Hindlimb muscle (tissue), 1 donor: ENCODE measurements around the gene THSD7A. TPM values are rescaled to one million over a fixed set of nuclear protein-coding genes. Genes with fewer than 3 reads are reported as not detected.

Experiments used
- DNase-seq: peaks from one replicate; pipeline ENCODE4 v3.0.0-alpha.2; 2013
- polyA plus RNA-seq: library from polyadenylated mRNA; unstranded; fragments of 120-200 nt; gene quantifications from one replicate; pipeline ENCODE4 v1.2.1, GENCODE V29; 2013; ENCODE audit not compliant: insufficient read length

The THSD7A gene
- polyA plus RNA-seq, 1 donor = 3.8 TPM

DNA sequence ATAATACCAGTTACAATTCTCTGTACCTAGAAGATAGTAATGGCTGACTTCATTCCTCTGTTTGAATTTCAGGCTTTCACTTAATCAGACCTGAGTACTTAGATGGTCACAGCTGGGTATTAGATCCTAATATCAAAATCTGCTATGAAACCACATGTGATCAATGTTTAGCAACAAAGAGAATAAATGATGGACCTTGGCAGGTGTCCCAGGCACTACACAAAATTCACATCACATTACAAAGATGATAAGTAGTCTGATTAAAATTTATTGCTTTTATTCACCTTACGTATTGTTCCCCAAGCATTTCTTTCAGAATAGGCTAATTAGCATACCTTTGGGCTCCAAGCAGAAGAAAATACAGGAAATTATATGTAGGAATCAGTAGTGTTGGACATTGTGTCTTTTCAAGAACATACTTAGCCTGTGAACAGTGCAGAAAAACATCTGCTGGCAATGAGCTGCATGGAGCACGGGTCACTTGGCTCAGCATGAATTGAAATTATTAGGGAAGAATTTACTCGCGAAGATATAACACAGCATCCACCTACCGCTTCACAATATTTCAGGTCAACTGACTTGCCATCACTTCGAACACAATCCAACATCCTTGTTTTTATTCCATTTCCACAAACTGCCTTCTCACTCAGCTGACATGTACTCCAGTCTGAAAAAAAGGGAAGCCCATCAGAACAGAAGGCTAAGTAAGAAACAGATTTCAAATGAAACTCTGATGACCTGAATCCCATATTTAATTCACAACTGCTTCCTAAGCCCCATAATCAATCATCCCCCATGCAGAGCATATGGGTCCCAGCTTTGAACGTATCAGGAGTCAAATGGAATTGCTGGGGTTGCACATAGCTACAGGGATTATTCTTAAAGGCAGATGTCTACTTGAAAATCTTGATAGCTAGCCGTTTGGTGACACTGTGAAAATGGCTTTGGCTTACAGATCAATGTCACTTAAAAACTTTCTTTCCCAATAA, 421.0 kb downstream of the THSD7A start:
- no peak for DNase-seq

DNA sequence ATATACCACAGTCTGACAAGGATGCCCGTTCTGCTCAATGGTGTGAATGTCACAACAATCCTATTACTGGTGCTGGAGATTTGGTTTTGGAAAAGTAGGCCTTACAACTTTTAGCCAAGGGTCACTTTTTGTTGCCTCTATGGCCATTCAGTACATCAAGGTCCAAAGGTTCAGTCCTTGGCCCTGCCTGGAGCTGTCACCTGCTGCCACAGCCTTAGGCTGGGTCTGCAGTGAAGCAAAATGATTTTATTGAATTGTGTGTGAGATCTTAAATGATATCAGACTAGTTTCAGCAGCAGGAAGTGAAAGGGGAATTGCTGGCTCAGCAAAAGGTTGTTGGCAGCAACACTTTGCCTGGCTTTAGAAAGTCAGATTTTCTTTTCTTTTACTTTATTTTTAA, 427.6 kb downstream of the THSD7A start:
- no peak for DNase-seq

DNA sequence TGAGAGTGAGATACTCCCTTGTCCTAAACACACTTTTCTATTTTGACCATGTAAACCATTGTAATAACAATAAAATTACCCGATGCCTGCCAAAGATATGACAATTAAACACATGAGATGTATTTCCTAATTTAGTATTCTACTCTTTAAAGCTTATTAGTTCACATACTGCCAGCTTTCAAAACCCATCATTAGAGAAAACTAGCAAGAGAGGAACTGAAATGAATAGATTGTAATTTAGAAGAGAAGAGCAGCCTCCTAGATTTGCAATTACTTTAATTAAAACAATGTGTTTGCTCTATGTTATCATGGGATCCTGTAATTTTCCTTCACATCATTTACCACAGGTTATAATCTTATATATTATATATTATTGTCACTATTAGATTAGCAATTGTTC, 428.2 kb downstream of the THSD7A start:
- DNase-seq = no peak

DNA sequence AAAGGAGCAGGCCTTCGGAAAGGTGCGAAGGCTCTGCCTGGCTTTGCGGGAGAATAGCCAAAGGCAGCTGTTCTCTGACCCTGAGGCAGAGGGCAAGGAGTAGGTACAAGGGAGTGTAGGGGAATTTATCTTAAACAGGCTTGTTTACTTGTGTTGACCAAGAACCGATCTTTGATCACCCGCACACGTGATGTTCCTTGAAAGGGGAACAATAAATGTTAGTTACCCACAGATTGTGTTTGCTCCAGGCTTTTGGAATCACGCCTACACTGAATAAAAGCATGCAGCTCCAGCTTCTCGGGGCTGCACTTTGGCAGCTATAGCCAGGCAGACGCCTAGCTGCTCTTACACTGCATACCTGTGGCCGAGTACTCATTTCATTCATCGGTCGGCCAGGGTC, 437.6 kb downstream of the THSD7A start:
- no peak for DNase-seq

DNA sequence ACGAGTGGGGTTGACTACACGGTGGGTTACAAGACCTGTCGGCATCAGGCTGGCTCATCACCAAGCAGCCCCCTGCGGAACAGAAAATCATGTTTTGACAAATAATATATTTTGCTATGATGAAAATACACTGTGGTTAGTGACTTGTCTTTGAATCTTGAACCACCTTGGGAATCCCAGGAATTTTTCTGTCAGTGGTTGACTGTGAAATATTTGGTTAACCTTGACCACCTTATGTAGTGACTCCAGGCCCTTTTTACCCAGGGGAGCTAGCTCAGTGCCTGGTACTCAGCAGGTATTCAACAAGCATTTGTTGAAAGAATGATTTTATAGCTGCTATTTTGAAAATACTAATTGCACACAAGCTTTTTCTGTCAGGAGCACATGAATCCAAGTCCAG, 452.4 kb downstream of the THSD7A start:
- DNase-seq = no peak

DNA sequence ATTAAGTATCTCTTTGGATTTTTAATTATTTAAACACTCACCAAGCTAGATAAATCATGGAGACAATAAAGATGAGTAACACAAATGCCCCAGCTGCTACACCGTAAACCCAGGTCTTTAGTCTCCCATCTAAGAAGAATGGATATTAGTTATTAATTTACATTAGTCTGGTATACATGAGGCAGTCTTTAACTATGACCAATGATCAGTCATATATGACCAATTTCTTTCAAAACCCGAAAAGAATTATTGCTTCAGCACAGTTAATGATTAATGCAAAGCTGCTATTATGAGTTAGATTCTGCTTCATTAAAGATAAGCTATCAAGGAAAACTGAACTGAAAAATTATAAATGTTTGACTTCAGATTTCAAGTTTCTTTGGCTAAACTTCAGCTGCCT, 455.5 kb downstream of the THSD7A start:
- DNase-seq = no peak

DNA sequence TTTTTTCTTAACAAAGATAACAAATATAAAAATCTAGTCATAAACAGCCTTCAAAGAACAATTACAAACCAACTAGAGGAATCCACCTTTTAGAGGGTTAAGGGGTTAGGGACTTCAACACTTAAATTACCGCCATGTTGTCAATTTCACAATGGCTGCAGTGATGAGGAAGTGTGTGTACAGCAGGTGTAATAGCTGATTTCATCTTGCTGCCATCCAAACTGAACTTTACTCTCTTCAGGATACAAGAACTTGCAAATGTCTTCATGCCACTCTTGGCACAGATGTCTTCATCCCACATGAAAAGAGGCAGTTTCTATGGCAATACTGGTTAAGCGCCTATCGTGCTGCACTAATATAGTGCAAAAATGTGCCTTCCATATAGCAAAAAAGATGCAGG, 457.4 kb downstream of the THSD7A start:
- DNase-seq = no peak

DNA sequence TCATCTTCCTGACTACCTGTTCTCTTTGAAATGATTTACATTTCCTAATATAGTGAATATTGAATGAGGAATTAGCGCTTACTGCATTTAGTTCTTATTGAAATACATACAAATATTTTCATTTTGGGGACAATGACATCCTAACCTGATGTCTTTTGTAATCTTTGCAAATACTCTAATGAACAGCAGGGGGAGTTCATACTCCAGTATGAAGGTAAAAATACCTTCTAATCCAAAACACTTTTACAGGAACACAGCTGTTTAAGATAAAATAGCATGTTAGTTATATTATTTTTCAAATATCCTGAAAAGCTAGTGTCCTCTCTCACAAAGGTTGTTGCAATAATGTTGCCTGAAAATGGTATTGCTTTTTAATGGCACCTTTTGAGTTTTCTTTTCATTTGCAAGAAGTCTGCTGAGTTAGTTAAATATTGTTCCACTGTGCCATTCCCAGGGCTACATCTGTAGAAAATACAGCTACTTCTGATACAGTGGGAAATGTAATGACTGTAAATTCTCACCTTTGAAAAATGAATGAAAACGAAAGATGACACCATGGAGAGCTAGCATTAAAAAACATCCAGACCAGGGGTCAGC, 458.4 kb downstream of the THSD7A start:
- DNase-seq = no peak

DNA sequence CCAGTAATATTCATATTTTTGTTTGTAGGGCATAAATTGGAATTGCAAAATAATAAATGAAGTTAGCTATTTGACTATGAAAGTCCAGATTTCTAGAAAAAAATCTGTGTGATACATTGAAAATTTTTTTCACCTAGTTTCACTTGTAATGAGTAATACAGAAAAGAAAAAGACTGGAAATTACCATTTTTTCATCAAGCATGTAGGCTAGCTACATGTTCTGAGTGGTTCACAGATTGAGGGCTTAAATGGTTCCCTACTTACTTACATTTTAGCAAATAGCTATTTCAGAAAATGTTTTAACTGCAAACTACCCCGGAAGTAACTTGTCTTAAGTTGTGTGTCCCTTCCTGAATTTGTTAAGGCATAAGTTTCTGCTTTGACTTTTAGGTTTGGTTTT, 462.3 kb downstream of the THSD7A start:
- no peak for DNase-seq

DNA sequence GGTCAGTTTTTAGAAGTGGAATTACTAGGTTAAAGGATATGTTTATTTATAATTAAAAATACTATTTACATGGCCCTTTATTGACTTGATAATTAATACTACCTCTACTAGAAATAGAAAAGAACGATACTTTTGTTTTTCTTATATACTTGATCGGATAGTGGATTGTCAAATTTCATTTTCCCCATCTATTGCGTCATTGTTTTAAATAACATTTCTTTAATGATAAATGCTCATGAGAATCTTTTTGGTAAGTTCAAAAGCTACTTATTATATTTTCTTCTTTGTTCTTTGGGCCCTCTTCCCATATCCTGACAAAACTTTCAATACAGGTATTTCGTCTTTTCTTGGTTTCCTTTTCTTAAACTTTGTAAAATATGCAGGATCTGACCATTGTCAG, 465.9 kb downstream of the THSD7A start:
- DNase-seq = no peak

DNA sequence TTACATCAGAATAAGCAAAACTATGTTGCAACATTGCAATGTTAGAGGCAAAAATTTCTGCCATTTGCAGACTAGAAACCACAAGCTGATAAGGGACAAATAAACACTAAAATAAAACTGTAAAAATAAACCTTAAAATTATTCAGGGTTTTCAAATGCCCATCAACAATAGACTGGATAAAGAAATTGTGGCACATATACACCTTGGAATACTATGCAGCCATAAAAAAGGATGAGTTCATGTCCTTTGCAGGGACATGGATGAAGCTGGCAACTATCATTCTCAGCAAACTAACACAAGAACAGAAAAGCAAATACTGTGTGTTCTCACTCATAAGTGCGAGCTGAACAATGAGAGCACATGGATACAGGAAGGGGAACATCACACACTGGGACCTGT, 473.4 kb downstream of the THSD7A start:
- no peak for DNase-seq

DNA sequence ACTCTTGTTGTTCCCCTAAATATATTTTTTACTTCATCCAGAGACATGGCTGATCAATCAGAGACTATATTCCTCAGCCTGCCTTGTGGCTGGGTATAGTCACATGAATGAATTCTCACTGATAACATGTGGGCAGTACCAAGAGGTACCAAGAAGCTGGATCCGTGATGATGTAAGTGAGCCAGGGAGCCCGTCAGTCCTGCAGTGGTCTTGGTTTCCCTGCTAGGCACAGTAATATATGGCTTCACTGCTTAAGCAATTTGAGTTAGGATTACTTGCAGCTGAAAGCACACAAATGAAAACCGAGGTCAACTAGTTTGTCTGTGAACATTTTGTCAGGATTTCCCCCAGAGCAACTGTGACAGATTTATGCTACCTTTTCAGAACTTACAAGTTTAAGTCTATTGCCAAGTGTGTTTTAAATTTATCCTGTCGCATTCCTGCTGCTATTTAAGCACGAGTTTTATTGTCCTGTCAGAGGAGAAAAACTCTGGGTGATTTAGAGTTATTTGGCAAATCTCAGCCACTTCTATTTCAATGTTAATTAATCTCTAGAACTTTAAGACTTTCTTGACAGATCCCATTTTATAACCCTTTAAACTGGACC, 476.5 kb downstream of the THSD7A start:
- no peak for DNase-seq

DNA sequence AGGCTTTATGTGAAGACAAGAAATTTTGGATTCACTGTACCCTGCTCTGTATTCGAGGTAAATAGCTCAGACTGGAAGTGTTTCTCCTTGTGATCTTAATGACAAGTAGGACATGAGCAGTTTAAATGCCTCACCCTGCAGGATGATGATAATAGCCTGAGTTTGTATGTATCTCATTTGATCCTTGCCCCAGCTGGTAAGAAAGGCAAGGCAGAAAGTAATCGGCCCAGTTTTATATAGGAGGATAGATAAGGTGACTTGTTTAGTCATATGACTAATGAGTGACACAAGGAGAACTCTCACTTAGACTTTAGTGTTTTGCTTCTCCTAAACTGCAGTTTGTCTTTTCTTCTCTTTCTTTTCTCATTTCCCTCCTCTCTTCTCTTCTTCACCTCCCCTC, 485.7 kb downstream of the THSD7A start:
- no peak for DNase-seq

DNA sequence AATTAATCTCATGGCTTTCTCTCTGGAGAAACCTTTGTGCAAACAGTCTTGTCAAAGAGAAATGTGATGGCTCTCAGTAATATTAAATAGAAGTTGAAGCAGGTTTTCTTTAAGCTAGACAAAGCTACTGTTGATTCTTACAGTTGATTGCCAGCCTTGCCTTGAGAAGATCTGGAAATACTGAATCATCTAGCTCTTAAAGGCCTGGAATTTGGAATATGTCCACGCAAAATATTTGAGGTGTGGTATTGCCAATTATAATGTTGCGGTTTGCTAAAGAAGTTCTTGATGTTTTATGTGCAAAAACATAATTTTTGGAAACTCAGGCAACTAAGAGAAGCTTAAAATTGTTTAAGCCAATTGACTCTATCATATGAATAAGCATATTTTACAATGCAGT, 486.4 kb downstream of the THSD7A start:
- no peak for DNase-seq

DNA sequence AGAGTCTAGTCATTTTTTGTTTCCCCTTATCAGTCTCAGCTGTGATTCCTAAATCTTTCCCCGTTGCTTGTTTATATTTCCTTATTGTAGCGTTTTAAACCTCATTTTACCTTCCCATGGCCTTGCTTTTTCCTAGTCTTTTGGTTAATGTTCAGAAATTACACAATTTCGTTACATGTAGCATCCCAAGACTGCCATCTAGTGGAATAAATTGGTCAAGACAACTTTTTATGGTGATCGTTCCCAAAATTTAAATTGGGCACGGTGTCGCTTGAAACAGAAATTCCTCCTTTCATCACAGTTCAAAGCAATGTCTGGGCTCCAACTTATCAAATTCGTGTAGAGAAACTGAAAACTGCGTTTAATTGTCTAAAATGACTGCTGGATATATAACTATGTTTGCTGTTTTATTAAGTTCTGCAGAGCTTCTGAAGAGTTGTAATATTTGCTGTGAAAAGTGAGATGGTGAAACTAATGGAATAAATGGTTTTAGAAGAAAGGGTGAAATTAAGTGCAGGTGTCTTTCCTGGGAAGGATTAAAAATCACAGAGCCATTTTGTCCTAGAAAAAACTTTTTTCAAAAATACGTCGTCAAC, 488.1 kb downstream of the THSD7A start:
- DNase-seq = peak; percentile 42

DNA sequence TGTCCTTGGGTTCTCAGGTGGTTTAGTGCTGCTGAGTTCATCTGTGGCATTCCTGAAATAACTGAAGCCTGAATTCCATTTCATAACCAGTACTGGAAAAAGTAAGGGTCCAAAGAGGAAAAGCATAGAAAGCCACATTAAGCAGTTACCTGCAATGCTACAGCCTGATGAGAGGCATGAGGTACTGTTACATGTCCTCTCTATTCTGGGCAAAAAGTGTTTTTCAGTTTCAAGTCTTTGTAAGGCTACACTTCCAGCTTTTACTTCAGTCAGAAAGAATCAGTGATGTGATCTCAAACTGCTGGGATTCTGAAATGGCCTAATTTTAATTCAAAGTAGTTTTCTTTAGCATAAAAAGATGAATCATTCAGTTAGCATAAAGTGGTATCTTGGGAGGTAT, 488.9 kb downstream of the THSD7A start:
- no peak for DNase-seq

DNA sequence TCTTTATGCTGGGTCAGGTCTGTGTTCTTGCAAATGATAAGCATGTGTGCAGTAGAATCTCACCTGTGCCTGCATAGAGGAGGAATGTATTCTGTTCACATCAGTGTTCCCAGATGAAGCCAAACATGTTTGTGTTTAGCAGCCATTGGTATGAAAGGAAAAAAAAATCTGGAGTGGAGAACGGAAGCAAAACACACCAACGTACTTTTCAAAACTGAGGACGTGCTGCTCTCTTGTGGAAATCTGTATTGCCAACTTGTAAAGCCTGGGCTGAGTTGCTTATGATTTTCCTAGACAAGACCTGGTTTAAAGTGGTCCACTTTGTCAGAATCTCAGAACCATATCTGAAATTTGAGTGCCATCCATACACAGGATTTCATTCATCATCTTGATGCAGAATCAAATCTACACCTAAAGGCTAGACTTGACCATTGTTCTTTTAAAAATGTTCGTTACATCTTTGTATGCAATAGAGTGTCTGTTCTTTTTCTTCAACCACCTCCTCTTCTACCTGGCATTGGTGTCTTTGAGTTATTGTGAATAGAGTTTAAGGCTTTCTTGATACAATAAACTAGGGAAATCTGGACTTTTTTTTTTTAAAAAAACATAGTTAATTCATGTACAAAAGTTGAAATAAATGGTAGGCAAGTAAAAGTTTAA, 490.6 kb downstream of the THSD7A start:
- peak; percentile 19 for DNase-seq

DNA sequence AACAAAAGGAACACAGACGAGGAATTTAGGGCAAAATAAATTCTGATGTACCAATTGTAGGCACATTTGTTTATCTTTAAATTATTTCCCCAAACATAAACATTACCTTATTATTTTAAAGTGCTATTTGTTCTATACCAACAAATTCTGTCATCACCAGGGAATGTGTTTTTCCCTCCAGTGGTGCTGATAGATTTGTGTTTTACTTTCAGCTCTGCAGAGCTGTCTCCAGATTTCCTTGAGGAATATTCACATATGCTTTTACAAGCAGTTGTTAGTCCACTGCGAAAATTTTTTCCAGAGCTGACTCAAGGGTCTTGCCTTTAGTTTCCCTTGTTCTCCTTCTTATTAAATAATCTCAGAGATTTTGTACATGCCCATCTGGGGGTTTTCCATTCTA, 495.6 kb downstream of the THSD7A start:
- no peak for DNase-seq

DNA sequence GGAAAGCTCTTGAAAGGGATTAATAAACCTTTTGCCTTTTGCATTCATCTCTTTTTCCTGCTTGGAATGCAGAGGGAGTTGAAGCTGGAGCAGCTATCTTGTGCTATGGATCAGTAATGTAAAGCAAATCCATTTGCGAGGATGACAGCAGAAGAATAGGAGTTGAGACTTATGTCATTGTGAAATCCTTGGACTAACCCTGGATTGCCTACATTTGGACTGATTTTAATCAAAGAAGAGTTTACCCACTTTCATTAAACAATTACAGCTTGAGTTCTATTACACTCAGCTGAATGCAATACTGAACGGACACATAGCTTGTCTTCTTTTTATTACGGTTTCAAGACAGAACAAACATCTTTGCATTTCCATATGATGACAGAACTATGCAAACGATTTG, 496.1 kb downstream of the THSD7A start:
- DNase-seq = no peak

DNA sequence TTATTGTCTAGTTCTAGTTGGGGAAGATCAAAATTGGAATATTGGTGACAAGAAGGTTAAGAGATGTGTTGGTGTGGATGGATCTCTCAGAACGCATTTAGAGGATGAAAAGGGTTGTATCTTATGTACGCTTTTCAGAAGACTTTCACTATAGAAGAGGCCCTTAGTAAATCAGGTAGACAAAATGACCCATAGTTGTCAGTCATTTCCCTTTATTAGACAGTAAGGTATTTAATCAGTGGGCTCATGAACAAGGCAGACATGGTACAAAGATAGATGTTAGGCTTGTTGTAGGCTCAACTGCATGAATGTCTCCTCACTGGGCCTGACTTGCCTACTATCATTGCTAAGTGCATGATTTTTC, 499.2 kb downstream of the THSD7A start:
- no peak for DNase-seq

DNA sequence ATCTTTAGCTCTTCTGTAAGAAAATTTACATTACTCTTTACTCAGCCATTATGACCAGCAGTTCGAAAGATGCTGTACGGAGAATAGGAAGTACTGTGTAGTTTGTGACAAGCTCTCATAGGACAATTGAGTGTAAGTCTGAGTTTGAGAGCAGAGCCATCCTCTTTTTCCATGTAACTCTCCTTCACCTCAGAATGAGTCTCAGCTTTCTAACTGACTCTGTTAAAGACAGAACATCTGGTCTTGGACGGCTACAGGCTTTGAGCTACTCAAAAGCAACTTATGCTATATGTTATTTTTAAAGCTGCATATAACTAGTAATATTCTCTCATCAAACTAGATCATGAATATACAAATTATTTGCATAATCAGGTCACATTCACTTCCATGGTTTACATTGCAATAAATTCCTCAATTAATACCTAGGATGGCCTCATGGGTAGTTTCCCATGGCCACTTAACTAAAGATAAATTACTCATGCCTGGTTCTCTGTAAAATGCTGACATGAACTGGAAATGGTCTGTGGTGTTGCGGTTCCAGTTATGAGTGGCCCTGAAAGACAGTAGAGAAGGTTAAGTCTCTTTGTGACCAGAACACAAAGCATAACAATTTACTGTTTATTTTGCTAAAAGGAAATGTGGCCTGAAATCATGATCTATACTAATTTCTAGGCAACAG, 499.7 kb downstream of the THSD7A start:
- no peak for DNase-seq
